GM18861 (cell line): ENCODE measurements around the gene NSDHL.

Experiments used
- ATAC-seq: cut with Tn5 transposase; IDR thresholded peaks from one replicate; pipeline ENCODE4 v1.9.1; 2021; ENCODE audit not compliant: unreplicated experiment

The NSDHL gene

DNA sequence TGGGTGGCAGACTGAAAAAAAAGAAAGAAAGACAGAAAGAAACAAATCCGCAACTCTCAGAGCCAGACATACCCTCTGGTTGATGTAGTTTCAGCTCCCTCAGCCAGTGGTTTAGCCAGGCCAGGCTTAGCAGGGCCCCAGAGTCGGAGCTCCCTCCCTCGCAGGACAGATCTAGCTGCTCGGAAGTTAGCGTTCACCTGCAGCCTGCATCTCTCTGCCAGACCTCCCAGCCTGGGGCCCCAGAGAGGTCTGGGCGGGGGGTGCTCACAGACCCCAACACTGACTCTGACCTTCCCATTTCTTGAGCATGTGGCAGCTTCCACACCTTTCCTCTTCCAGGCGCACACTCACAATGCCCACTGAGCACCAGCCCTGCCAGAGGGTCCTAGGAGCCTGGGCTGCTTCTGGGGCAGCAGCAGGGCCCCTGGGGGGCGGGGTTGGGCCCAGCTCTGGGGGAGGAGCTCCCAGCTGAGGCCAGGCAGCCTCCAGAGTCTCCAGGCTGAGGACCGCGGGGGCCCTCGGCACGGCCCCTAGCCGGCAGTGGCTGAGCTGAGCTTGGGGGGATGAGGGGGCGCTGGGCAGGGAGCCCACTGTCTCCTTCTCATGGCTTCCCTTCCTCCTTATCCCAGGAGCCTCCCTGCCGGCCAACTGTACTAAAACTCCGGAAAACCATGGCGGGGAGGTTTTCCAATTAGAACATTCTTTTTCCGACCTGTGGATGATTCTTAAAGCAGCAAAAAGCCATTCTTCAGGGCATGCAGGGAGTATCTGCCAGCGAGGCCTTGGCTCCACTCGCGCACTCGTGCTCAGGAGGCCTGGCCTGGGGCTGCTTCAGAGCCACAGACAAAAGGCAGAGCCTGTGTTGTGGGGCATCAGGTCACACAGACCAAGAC is 62.4 kb downstream of the NSDHL start:
- no peak for ATAC-seq

- ATAC-seq, result no peak
These were observed 63.2 kb downstream of the NSDHL start for GRCh38 chrX:152893980-152894610.

- no peak for ATAC-seq
These were observed 64.3 kb downstream of the NSDHL start for GRCh38 chrX:152895121-152895520.

DNA sequence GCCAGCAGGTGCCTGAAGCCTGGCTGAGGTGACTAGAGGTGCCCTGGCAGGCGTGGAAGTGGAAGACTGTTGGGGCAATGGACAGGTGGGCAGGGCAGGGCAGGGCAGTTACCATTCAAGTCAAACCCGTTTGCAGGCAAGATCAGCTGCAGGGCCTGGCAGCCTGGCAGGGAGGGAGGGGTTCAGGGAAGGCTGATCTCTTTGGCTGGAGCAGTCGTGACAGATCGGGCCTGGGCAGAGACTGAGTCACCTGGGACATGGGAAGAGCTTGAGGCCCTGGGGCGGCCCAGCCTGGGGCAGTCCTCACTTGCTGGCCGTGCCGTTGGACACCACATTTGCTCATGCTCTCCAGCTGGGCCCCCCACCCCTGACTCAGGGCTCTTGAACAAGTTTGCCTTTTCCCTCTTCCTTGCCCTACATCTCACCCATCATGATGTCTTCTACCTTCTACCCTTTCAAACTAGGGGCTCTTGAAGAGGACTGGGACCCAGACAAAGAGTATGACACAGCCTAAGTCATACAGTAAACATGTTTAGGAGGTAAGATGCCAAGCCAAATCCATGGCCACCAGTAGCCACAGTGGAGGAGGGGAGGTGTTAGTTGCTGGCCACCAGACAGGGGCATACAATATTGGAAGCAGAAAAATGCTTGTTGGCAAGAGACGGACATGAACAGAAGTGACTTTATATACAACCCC is 65.0 kb downstream of the NSDHL start:
- ATAC-seq, result no peak

GRCh38 chrX:152896450-152896849 is 65.6 kb downstream of the NSDHL start:
- no peak for ATAC-seq

DNA sequence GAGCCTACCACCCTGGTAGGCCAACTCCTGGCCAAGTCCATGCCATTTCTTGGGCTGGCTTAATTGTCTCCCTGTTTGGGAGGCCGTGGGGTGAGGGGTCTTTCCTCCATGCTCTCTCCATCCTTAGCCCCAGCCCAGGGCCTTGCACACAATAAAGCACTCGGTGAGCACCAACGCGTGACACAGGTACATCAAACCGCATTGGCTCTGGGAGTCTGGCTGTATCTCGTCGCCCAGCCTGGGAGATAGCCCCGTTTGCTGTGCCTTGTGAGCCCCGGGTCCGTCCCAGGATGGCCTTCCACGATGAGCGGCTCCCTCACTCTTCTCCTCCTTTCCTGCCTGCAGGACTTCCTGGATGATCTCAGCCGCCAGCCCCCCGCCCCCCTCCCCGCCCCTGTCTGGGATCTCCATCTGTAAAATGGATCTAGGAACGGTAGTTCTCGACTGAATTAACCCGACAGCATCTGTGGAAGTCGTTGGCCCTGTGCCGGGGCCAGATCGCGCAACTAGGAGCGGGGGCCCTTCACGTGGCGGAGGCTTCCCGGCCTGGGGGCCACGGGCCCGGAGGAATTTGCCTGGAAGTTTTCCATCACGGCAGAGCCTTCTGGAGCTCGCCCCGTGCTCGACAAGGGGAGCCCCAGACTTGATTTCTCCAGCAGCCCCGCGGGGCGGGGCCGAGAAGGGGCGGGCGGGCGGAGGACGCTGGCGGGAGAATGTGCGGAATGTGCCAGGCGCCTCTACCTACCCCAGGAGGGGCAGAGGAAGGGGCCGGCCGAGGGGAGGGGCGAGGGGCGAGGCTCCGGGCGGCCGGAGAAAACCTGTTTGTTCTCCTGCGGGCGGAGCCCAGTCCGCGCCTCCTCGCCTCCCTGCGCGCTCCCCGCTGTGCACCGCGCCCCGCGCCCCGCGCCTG is 66.6 kb downstream of the NSDHL start, which contains the start of gene ZNF185:
ZNF185 (plus strand) TSS at position 846 of the 910 bp plus-strand sequence. CDS start 16,423 bp downstream, outside the sequence.
- ATAC-seq, result no peak

GRCh38 chrX:152898442-152898841 is 67.6 kb downstream of the NSDHL start:
- ATAC-seq, result no peak

- ATAC-seq, result no peak
These were observed 68.4 kb downstream of the NSDHL start for GRCh38 chrX:152899111-152899873.

DNA sequence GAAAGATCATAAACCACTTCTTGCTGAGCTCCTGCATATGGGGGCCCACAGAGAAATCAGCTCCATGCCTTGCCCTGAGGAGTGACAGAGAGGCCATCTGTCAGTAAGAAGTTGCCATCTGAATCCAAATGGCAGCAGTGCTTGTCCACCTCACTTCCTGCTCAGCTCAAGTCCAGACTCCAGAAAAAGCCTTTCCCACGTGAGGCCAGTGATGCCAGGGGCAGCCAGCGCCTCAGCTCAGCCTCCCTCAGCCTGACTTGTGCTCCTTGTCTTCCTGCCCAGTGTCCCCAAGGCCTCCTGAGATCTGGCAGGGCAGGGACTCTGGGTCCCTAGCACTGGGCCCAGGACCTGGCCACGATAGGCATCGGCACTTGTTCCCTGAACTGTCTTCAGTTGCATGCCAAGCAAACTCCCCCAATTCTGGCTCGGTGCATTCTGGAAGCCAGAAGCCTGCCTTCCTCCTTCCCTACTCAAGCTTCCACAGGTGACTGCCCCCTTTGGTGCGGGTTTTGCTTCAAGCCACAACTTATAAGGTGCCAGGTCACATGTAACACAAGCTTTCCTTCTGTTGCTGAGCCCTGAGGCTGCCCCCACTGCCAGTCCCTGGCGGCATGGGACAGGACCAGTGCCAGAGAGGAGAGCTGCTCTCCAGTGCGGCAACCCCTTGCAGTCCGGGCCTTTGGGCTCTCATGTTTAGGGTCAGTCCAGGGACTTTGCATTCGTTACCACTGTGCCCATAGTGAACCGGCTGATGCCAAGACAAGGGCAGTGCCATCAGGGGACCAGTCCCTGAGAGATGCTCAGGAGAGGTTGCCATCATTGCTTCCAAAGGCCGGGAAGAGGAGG is 69.2 kb downstream of the NSDHL start:
- ATAC-seq, result no peak

- no peak for ATAC-seq
These were observed 70.1 kb downstream of the NSDHL start for GRCh38 chrX:152900937-152901445.

DNA sequence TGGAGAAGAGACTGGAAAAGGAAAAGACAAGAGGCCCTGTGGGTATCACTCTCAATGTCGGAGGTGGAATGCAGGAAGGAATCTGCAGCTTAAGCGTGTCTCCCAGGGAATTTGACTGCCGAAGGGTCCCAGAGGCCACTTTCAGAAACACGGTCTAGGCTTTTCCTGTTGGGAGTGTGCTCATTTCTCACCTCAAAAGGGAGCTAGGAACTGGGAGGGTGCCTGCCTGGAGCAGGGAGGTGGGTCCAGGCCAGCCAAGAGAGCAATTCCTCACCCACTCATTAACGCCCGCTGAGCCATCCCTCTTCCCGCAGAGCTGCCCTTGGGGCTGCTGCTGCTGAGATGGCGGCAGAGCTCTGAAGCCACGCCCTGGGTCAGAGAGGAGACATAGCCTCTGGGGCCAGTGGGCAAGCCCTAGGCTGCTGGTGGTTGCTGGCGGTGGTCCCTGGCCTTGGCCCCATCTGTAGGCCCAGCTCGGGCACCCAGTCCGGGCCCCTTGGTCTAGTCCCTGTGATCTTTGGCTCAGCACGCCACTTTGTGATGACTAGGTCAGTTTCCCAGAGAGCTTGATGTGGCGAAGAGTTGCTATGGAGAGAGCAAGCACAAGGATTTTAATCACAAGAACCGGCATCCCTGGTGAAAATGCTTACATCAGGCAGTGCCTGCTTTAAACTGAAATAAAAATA is 71.1 kb downstream of the NSDHL start:
- no peak for ATAC-seq

- no peak for ATAC-seq
These were observed 71.6 kb downstream of the NSDHL start for GRCh38 chrX:152902502-152902820.

- ATAC-seq, result no peak
These were observed 72.7 kb downstream of the NSDHL start for GRCh38 chrX:152903589-152903988.

DNA sequence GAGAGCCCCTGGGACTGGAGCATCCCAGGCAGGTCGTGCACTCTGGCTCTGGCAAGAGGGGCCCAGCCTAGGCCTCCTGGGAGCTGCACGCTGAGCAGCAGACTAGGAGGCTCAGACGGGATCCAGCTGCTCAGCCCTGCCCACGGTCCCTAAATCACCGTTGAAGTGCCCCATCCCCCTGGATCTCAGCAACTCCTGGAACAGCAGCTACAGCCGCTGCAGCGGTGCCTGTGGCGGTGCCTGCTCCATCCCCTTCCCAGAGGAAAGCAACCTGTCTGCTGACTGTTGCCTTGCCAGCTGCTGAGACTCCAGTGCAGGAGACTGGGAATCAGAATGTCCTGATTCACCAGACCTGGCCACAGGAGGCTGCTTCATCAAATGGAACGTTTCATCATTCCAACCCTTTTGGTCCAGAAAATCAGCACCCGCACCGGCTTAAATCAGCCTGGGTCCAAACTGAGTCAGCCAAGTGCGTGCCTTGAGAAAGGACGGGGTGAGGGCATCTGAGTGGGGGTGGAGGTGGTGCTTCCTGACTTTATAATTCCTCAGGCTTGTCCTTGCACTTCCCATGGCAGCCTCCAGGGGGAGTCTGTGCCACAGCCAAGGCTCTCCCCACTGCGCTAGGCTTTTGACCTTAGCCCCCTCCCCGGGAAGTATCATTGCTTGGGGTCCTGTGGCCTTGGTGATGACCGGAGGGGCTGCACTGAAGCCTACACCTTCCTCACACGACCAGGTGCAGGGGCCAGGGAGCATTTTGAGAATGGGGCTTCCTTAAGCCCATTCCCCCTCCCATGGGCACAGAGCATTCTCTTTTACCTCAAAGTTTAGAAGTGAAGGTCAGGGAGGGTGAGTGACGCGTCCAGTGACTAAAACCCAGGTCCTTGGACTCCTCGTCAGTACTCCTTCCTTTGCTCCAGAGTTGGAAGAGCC is 73.6 kb downstream of the NSDHL start:
- ATAC-seq, result no peak

- ATAC-seq, result no peak
These were observed 74.2 kb downstream of the NSDHL start for GRCh38 chrX:152905081-152905420.

DNA sequence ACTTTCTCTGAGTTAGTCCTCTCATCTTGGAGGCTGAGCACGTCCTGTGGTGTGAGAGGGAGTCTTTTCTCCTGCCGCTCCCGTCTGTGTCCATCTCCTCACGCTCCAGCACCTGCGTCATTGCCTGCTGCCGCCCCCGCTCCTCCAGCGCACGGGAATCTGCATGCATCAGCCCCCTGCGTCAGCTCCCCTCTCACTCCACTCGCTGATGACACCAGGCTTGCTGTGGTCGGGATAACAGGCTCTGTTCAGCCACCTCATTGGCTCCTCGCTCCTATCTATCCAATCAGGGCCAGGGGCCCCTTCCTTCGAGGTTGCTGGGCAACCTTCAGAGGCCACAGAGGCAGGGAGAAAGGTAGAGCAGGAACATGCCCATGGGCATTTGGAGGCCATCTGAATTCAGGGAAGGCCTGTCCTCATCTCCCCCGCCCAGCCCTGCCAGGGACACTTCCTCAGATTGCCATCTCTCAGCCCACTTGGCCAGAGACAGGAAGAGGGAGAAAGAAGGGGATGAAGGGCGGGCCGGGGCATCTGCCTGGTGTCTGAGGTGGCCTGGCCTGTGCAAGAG is 76.3 kb downstream of the NSDHL start:
- ATAC-seq, result no peak

DNA sequence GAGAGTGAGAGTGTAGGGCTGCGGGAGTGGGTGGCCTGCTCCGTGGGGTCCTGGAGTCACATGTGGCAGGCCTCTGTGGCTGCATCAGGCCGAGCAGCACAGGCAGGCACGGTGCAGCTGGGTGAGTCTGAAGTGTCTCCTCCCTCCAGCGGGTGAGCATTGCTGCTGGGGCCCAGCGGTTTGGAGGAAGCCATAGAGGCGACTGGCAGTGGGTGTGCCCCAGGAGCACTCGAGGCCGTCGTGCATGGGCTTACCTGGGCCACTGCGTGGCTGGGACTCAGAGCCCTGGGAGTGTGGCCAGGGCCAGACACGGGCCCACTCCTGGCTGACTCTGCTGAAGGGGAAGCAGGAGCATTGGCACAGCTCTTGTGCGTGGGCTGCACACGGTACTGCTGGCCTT is 77.6 kb downstream of the NSDHL start:
- no peak for ATAC-seq
